Right renal pelvis (tissue), 4 donors: Measurements from ENCODE around the gene TIPIN. TPM values are rescaled to one million over a fixed set of nuclear protein-coding genes. Genes with fewer than 3 reads are reported as not detected.
"Not testable (repeated sequence)": the region's sequence is repeated elsewhere in the genome, so short reads cannot be mapped to it uniquely, and the experiment has no call there.

Experiments used
- DNase-seq, 4 donors: peaks; one replicate each; pipeline ENCODE4 v3.0.0-alpha.2; 2013; ENCODE audit warnings: low read depth in 4 of 4, low spot score in 3 of 4, missing footprints in 1 of 4
- polyA plus RNA-seq, 4 donors: library from polyadenylated mRNA; unstranded; fragments of 120-200 nt; gene quantifications; one replicate each; pipeline ENCODE4 v1.2.1, GENCODE V29; 2013; ENCODE audit not compliant: insufficient read length in 4 of 4

Gene TIPIN
- polyA plus RNA-seq, 4 donors, result 13.8 to 24.9 (median 17.2) TPM

DNA sequence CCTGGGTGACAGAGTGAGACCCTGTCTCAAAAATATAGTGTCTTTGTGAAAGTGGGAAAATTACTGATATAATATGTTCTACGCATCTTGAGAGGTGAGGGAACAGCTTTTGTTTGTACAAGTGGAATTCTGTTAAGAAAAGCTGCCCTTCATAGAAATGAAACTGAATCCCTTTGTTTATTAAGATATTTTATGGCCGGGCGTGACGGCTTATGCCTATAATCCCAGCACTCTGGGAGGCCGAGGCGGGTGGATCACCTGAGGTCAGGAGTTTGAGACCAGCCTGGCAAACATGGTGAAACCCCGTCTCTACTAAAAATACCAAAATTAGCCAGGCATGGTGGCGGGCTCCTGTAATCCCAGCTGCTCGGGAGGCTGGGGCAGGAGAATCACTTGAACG is 52.1 kb downstream of the TIPIN start:
- DNase-seq, result not testable (repeated sequence)

GRCh38 chr15:66302489-66303278 is 53.8 kb downstream of the TIPIN start:
- DNase-seq, result no peak

DNA sequence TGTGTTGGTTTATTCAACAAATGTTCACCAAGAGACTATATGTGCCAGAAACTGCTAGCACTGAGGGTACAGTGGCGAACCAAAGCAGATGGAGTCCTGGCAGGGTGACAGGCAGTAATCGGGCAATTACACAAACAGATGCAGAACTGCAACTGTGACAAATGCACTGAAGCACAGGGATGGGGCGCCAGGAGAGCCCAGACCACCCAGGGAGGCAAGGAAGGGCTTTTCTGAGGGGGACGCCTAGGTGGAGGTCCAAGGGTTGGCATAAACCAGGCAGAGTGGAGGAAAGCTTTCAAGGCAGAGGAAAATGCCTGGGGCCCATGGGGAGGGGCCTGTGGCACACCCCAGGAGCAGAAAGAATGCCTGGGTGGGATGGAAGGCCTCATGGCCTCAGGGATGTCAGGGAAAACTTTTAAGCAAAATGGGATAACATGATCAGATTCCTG is 57.7 kb downstream of the TIPIN start:
- no peak for DNase-seq

DNA sequence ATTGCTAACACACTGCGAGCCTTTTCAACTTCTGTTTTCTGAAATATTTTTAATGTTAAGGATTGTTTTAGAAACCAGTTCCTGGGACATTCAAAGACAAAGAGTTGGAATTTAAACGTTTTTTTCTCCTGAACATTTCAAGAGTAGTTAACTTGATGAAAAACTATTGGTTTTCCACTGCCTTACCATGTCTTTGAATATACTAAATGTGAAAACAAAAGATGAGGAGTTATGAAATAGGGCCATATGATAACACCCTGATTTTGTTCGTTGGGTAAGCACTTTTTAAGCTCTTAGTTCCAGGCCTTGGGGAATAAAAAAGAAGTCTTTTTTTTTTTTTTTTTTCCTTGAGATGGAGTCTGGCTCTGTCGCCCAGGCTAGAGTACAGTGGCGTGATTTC is 60.3 kb downstream of the TIPIN start:
- no peak for DNase-seq

DNA sequence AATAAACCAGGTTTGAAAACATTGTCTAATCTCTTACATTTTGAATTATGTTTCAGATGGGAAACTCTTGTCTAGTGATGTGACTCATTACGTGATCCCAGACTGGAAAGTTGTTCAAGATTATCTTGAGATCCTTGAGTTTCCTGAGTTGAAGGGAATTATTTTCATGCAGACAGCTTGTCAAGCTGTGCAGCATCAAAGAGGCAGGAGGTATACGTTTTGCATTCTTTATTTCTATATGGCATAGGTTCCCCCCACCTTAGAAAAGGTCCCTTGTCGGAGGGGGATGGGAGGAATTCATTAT is 61.6 kb downstream of the TIPIN start:
- DNase-seq, result no peak

- DNase-seq, result no peak
Measured at GRCh38 chr15:66294157-66294931, 62.1 kb downstream of the TIPIN start.

DNA sequence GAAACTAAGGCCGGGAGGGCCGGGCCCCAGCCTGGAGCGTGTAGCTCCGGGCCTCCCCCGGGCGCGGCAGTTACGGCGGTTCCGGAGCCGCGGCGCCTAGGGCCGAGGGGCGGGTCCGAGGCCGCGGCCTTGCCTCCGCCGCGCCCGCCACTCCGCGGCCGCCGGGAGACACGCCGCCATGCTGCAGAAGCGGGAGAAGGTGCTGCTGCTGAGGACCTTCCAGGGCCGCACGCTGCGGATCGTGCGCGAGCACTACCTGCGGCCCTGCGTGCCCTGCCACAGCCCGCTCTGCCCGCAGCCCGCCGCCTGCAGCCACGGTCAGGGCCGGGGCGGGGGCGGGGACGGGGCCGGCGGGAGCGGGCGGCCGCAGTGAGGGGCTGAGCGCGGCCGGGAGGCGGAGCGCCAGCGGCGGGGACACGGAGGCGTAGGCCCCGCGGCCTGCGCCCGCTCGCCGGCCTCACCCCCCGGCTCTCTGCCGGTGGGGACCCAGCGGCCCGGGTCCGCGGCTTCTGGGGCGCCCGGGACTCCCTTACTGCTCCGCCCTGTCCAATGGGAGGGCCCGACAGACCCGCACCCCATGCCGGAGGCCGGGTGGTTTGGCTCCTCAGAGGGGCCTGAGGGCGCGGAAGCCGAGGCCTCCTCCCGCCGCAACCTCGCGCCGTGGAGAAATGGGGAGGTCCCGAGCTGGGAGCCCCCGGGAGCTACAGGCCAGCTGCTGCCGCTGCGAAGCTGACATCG is 62.9 kb downstream of the TIPIN start, which contains the start of gene DIS3L:
DIS3L (plus strand) TSS at position 150 of the 738 bp plus-strand sequence; CDS start at position 179, 29 bp downstream.
- no peak for DNase-seq

DNA sequence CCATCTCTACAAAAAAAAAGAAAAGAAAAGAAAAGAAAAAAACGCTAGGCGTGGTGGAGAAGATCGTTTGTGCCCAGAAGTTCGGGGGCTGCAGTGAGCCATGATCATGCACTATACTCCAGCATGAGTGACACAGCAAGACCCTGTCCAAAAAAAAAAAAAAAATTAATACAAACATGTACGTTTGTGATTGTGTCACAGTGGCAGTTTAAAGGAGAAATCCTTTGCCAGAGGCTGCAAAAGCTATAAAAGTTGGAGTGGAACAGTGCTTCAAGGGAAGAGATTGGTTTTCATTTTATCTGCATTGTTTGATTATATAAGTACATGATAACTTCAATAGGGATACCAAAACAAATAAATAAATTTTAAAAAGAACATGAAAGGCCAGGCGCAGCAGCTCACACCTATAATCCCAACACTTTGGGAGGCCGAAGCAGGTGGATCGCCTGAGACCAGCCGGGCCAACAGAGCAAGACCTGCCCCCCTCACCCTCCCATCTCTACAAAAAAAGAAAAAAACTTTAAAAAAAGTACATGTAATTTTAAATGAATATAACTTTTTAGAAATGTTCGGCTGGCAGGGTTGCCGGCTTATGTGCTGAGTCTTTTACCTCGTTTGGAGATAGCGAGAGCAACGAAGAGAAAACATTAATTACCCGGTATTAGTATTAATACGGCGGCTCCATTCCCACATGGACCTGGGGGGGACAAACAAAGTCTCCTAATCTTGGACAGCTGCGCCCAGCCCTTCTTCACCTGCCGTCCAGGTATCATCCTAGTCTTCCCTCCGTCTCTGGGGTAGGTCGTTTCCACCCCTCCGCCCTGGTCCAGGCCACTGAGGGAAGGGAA is 63.7 kb downstream of the TIPIN start:
- no peak for DNase-seq

DNA sequence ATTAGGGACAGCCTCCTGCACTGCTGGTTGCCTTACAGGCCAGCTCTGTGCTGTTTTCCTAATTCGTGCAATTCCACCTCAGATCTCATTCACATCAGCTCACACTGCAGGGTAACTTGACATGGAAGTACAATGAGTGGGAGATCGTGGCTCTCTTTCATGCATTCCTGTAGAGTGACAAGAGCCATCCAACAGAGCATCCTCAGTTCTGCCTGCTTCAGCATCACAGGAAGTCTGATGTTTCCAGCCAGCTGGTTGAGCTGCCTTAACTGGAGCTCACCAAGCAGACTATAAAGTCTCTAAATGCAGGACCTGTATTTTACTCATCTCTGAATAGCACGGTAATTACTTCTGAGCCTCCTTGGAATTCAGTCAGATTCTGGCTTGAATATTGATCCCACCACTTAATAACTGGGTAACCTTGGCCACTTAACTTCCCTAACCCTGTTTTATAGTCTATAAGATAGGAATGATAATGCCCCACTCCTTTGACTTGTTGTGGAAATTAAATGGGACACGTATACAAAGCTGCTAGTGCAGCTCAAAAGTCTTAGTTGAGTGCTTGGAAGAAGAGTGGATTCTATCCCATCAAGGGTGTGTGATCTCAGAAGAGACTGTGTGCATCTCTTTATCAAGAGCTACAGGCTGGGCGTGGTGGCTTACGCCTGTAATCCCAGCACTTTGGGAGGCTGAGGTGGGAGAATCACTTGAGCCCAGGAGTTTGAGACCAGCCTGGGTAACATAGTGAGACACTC is 64.5 kb downstream of the TIPIN start:
- no peak for DNase-seq

DNA sequence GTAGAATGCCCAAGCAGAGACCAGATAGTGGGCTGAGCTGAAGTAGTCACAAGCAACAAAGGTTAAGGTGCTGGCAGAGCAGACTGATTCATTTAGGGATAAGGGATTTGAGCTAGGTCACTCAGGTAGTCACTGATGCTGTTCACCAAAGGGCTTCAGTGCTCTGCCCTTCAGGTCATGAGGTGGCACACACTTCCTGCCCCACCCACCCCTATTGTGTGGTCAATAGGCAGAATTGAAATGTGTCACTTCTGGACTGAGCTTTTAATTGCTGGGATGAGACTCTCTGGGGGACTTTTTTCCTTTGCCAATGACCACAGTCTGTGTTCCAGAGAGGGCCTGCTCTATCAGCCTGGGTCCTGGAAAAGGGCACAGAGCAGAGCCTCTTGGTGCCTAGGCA is 66.0 kb downstream of the TIPIN start:
- no peak for DNase-seq

GRCh38 chr15:66290007-66290406 is 66.5 kb downstream of the TIPIN start:
- DNase-seq, result no peak

- no peak for DNase-seq
Measured at GRCh38 chr15:66288551-66289185, 67.8 kb downstream of the TIPIN start.

- no peak for DNase-seq
Measured at GRCh38 chr15:66288093-66288492, 68.4 kb downstream of the TIPIN start.

GRCh38 chr15:66287461-66288057 is 68.9 kb downstream of the TIPIN start:
- DNase-seq, result no peak

Other genes with a start within 250 kb of the TIPIN start
- 1 to 10 TPM; 2.2 to 3.8 (median 2.6) TPM for gene MEGF11, start 102.9 kb downstream of the TIPIN start, polyA plus RNA-seq
- 10 to 100 TPM; 33.8 to 43.8 (median 38.2) TPM for gene DIS3L, start 63.1 kb downstream of the TIPIN start, polyA plus RNA-seq
- gene MAP2K1, start 30.2 kb upstream of the TIPIN start, polyA plus RNA-seq, result 10 to 100 TPM; 52.8 to 57.0 (median 56.6) TPM
- 10 to 100 TPM; 34.9 to 44.7 (median 40.9) TPM for gene SNAPC5, start 141.1 kb upstream of the TIPIN start, polyA plus RNA-seq
- 1,000 to 10,000 TPM; 3,490 to 3,817 (median 3,726) TPM for gene RPL4, start 148.2 kb upstream of the TIPIN start, polyA plus RNA-seq
- 10 to 100 TPM; 22.9 to 28.1 (median 25.7) TPM for gene ZWILCH, start 148.6 kb upstream of the TIPIN start, polyA plus RNA-seq
- gene LCTL, start 209.3 kb upstream of the TIPIN start, polyA plus RNA-seq, result under 1 TPM; 0.10 to 0.29 (median 0.20) TPM